Activated CD8-positive, alpha-beta memory T cell treated with anti-CD3 and anti-CD28 coated beads for 24 hours (primary cell): ENCODE measurements around the gene WNT7A.
"Not testable (repeated sequence)": the region's sequence is repeated elsewhere in the genome, so short reads cannot be mapped to it uniquely, and the experiment has no call there.

Experiments used
- DNase-seq: peaks from one replicate; pipeline ENCODE4 v3.0.0-alpha.2; 2020

The WNT7A gene

GRCh38 chr3:13865106-13865505 lies 14.8 kb downstream of the WNT7A start:
- DNase-seq: no peak

- no peak for DNase-seq
Observed at GRCh38 chr3:13863965-13864595, 15.8 kb downstream of the WNT7A start.

- no peak for DNase-seq
Observed at GRCh38 chr3:13863382-13863952, 16.4 kb downstream of the WNT7A start.

- no peak for DNase-seq
Observed at GRCh38 chr3:13861461-13861860, 18.4 kb downstream of the WNT7A start.

GRCh38 chr3:13860001-13860400 lies 19.9 kb downstream of the WNT7A start:
- DNase-seq: no peak

- DNase-seq: no peak
Observed at GRCh38 chr3:13858768-13859520, 20.9 kb downstream of the WNT7A start.

GRCh38 chr3:13857702-13858380 lies 22.0 kb downstream of the WNT7A start:
- no peak for DNase-seq

GRCh38 chr3:13856628-13857027 lies 23.2 kb downstream of the WNT7A start:
- DNase-seq: not testable (repeated sequence)

GRCh38 chr3:13856006-13856405 lies 23.9 kb downstream of the WNT7A start:
- no peak for DNase-seq

GRCh38 chr3:13854492-13854891 lies 25.4 kb downstream of the WNT7A start:
- DNase-seq: no peak

GRCh38 chr3:13853978-13854296 lies 25.9 kb downstream of the WNT7A start:
- DNase-seq: no peak

- no peak for DNase-seq
Observed at GRCh38 chr3:13853256-13853977, 26.5 kb downstream of the WNT7A start.

GRCh38 chr3:13852638-13853009 lies 27.2 kb downstream of the WNT7A start:
- DNase-seq: no peak

GRCh38 chr3:13851997-13852637 lies 27.8 kb downstream of the WNT7A start:
- no peak for DNase-seq

- DNase-seq: no peak
Observed at GRCh38 chr3:13851091-13851849, 28.6 kb downstream of the WNT7A start.

- DNase-seq: no peak
Observed at GRCh38 chr3:13850161-13850945, 29.5 kb downstream of the WNT7A start.

GRCh38 chr3:13849018-13849417 lies 30.9 kb downstream of the WNT7A start:
- DNase-seq: no peak

- DNase-seq: no peak
Observed at GRCh38 chr3:13846716-13847570, 32.9 kb downstream of the WNT7A start.

- DNase-seq: no peak
Observed at GRCh38 chr3:13846238-13846637, 33.6 kb downstream of the WNT7A start.

- DNase-seq: no peak
Observed at GRCh38 chr3:13845806-13846205, 34.1 kb downstream of the WNT7A start.
